CD4-positive, alpha-beta T cell (primary cell): ENCODE data around the gene SKAP1. TPM values are rescaled to one million over a fixed set of nuclear protein-coding genes. Genes with fewer than 3 reads are reported as not detected.

ENCODE experiments used
- ATAC-seq: fragments of 200-7000 bp; cut with Tn5 transposase; one replicate; pipeline ENCODE4 v1.10.0; 2022; ENCODE audit warnings: mild to moderate bottlenecking; ENCODE audit not compliant: poor library complexity
- CTCF ChIA-PET: fragments of 350-600 bp; sonication (Branson Sonifier 250); formaldehyde crosslinking; loops from one replicate; lab custom pipeline; 2021; ENCODE audit warnings: antibody characterized with exemption, inconsistent platforms; lab: Charles Lee
- POLR2A ChIA-PET: fragments of 350-600 bp; sonication (Branson Sonifier 250); formaldehyde crosslinking; loops from one replicate; lab custom pipeline; 2021; ENCODE audit warnings: antibody characterized with exemption, inconsistent platforms; lab: Charles Lee
- DNase-seq, 14 experiments: peaks; one replicate each; pipeline ENCODE4 v3.0.0-alpha.2; 2013 to 2020; ENCODE audit warnings: mixed read lengths in 2 of 14
- H3K27ac ChIP-seq, 2 donors: one replicate each; pipeline versions ENCODE4 v1.5.1 to v1.7.0; 2013; ENCODE audit warnings: low read length in 2 of 2, low read depth in 1 of 2, mild to moderate bottlenecking in 1 of 2
- H3K27me3 ChIP-seq, 2 experiments: 1 replicate in 1 of 2; 2 replicates in 1 of 2; pipeline versions ENCODE4 v1.6.1 to v1.7.0; 2013; ENCODE audit warnings: low read length in 2 of 2, control low read depth in 1 of 2, mild to moderate bottlenecking in 1 of 2, moderate library complexity in 1 of 2; ENCODE audit not compliant: insufficient read depth in 2 of 2, control insufficient read depth in 1 of 2
- H3K36me3 ChIP-seq: one replicate; pipeline ENCODE4 v1.6.1; 2013; ENCODE audit warnings: low read length, control low read depth; ENCODE audit not compliant: insufficient read depth
- H3K4me1 ChIP-seq: one replicate; pipeline ENCODE4 v1.6.1; 2013; ENCODE audit warnings: low read length, control low read depth; ENCODE audit not compliant: insufficient read depth
- H3K4me3 ChIP-seq: one replicate; pipeline ENCODE4 v1.5.1; 2013; ENCODE audit warnings: mild to moderate bottlenecking, low read length, moderate library complexity
- H3K9me3 ChIP-seq, 2 experiments: 1 replicate in 1 of 2; 2 replicates in 1 of 2; pipeline versions ENCODE4 v1.6.1 to v1.7.0; 2013; ENCODE audit warnings: low read length in 2 of 2, mild to moderate bottlenecking in 2 of 2, control low read depth in 1 of 2, moderate library complexity in 1 of 2; ENCODE audit not compliant: control insufficient read depth in 1 of 2, insufficient read depth in 1 of 2
- H3K27ac Mint-ChIP-seq: one replicate; pipeline ENCODE4 v1.8.0; 2020; ENCODE audit warnings: mixed read lengths
- H3K27me3 Mint-ChIP-seq: one replicate; pipeline ENCODE4 v1.8.0; 2021; ENCODE audit warnings: mixed read lengths
- H3K36me3 Mint-ChIP-seq: one replicate; pipeline ENCODE4 v1.8.0; 2021; ENCODE audit warnings: low read depth, mixed read lengths
- H3K4me1 Mint-ChIP-seq: one replicate; pipeline ENCODE4 v1.8.0; 2021; ENCODE audit warnings: low read depth, mixed read lengths
- H3K4me3 Mint-ChIP-seq: one replicate; pipeline ENCODE4 v1.8.0; 2020; ENCODE audit warnings: mild to moderate bottlenecking, mixed read lengths
- H3K9me3 Mint-ChIP-seq: one replicate; pipeline ENCODE4 v1.8.0; 2020; ENCODE audit warnings: mixed read lengths
- CTCF ChIP-seq: fragments of 200-600 bp; IDR thresholded peaks from one replicate; pipeline ENCODE4 v1.8.0; 2022; ENCODE audit warnings: antibody characterized with exemption, mild to moderate bottlenecking
- intact Hi-C, 2 experiments: fragments of 100-400 bp; cut with DNase I in 1 of 2; cut with micrococcal nuclease in 1 of 2; formaldehyde crosslinking; loops; one replicate each; pipeline versions ENCODE4 v1.15.1 to v1.9.0; 2023 to 2025; cut with DNase I, micrococcal nuclease
- total RNA-seq, 174 experiments: library from RNA in 2 of 174; stranded (reverse) in 2 of 174; gene quantifications; one replicate each; pipeline ENCODE4 v1.2.3 and lab custom pipeline; 2021 to 2026

The SKAP1 gene
- total RNA-seq, 2 experiments from 2014 or later, result 92.0 to 95.1 TPM

GRCh38 chr17:48470388-48471034 lies 40.5 kb upstream of the SKAP1 start:
- TF ChIP-seq CTCF, result no peak
- ATAC-seq, result no peak

GRCh38 chr17:48469227-48469626 lies 39.2 kb upstream of the SKAP1 start:
- H3K36me3 ChIP-seq, result no peaks in the 10 kb centered on the region
- DNase-seq (no peak), ATAC-seq (no peak)
- POLR2A ChIA-PET, result no interaction called here
- no peak overlapping the region for H3K27ac Mint-ChIP-seq
- no peak overlapping the region for H3K4me3 Mint-ChIP-seq
- CTCF ChIA-PET, result interaction anchor here (0.9 kb wide), 1 partner anchor 12 kb away, joined by 3 read pairs; no protein-coding TSS in a partner anchor
- peaks cover 6% of the 10 kb centered on the region for H3K4me1 ChIP-seq
- no peaks in the 10 kb centered on the region for H3K9me3 ChIP-seq
- H3K4me3 ChIP-seq, result no peak overlapping the region
- no peak overlapping the region for H3K27ac ChIP-seq
- H3K36me3 Mint-ChIP-seq, result no peaks in the 10 kb centered on the region
- H3K27me3 ChIP-seq, result no peaks in the 10 kb centered on the region
- no peaks in the 10 kb centered on the region for H3K9me3 Mint-ChIP-seq
- intact Hi-C loops, result no loop called here
- no peaks in the 10 kb centered on the region for H3K27me3 Mint-ChIP-seq
- TF ChIP-seq CTCF, result no peak
- H3K4me1 Mint-ChIP-seq, result no peaks in the 10 kb centered on the region

More at GRCh38 chr17:48470388-48471034, 40.5 kb upstream of the SKAP1 start:
- Mint-ChIP-seq H3K27me3 (no peaks in the 10 kb centered on the region), H3K4me1 (no peaks in the 10 kb centered on the region), H3K4me3 (no peak overlapping the region), H3K9me3 (no peaks in the 10 kb centered on the region), H3K27ac (no peak overlapping the region), H3K36me3 (no peaks in the 10 kb centered on the region)
- Histone ChIP-seq H3K4me3 (no peak overlapping the region), H3K27ac (no peak overlapping the region), H3K27me3 (no peaks in the 10 kb centered on the region), H3K36me3 (no peaks in the 10 kb centered on the region), H3K9me3 (no peaks in the 10 kb centered on the region), H3K4me1 (peaks cover 6% of the 10 kb centered on the region)
- ChIA-PET POLR2A (no interaction called here), CTCF (interaction anchor here (0.9 kb wide), 1 partner anchor 13 kb away, joined by 3 read pairs; no protein-coding TSS in a partner anchor)
- intact Hi-C loops, result loop anchor here in 1 of 2 experiments (10.0 kb wide), 1 partner anchor 54 kb away; no protein-coding TSS in a partner anchor
- no peak for DNase-seq

- H3K27ac ChIP-seq, result no peak overlapping the region
- H3K27me3 Mint-ChIP-seq, result no peaks in the 10 kb centered on the region
- H3K4me1 ChIP-seq, result peaks cover 6% of the 10 kb centered on the region
- ChIA-PET POLR2A (no interaction called here), CTCF (interaction anchor here (1.3 kb wide), 1 partner anchor 117 kb away, joined by 3 read pairs; no protein-coding TSS in a partner anchor)
- TF ChIP-seq CTCF, result no peak
- H3K4me1 Mint-ChIP-seq, result no peaks in the 10 kb centered on the region
- H3K9me3 ChIP-seq, result no peaks in the 10 kb centered on the region
- H3K9me3 Mint-ChIP-seq, result no peaks in the 10 kb centered on the region
- DNase-seq, result no peak
- intact Hi-C loops, result no loop called here
- H3K27me3 ChIP-seq, result no peaks in the 10 kb centered on the region
- no peak overlapping the region for H3K27ac Mint-ChIP-seq
- no peak overlapping the region for H3K4me3 Mint-ChIP-seq
- no peak for ATAC-seq
- no peaks in the 10 kb centered on the region for H3K36me3 Mint-ChIP-seq
- H3K36me3 ChIP-seq, result no peaks in the 10 kb centered on the region
- H3K4me3 ChIP-seq, result no peak overlapping the region
Measured at GRCh38 chr17:48468299-48468698, 38.3 kb upstream of the SKAP1 start.
